DND-41 (cell line): ENCODE measurements around the gene FXYD3.

Experiments
- ATAC-seq: fragments of 200-7000 bp; cut with Tn5 transposase; 3 replicates; pipeline ENCODE4 v1.9.1; 2021; ENCODE audit warnings: low read depth; ENCODE audit not compliant: insufficient read depth
- DNase-seq: peaks from one replicate; pipeline ENCODE4 v3.0.0-alpha.2; 2020
- H2AFZ ChIP-seq: 2 replicates; pipeline ENCODE4 v1.6.0; 2012; ENCODE audit warnings: low read depth, low read length
- H3K27ac ChIP-seq: 2 replicates; pipeline ENCODE4 v1.5.1; 2012; ENCODE audit warnings: low read length, inconsistent platforms
- H3K27me3 ChIP-seq: fragments of 200-600 bp; sonication (generic); 2 replicates; pipeline ENCODE4 v1.6.0; 2012; ENCODE audit warnings: low read length, mild to moderate bottlenecking, inconsistent platforms; ENCODE audit not compliant: insufficient read depth, poor library complexity
- H3K36me3 ChIP-seq: 2 replicates; pipeline ENCODE4 v1.5.1; 2012; ENCODE audit warnings: low read length, inconsistent platforms; ENCODE audit not compliant: insufficient read depth
- H3K4me1 ChIP-seq: 2 replicates; pipeline ENCODE4 v1.5.1; 2012; ENCODE audit warnings: mild to moderate bottlenecking, low read length; ENCODE audit not compliant: insufficient read depth
- H3K4me2 ChIP-seq: 2 replicates; pipeline ENCODE4 v1.6.0; 2012; ENCODE audit warnings: mild to moderate bottlenecking, moderate library complexity, low read length, inconsistent platforms; ENCODE audit not compliant: insufficient read depth
- H3K4me3 ChIP-seq, 2 experiments: fragments of 200-600 bp in 1 of 2; shearing (Covaris generic) in 1 of 2; 2 replicates each; pipeline ENCODE4 v1.5.1; 2012 to 2016; ENCODE audit warnings: inconsistent platforms in 2 of 2, low read length in 2 of 2, mild to moderate bottlenecking in 2 of 2, low read depth in 1 of 2, moderate library complexity in 1 of 2
- H3K79me2 ChIP-seq: 2 replicates; pipeline ENCODE4 v1.6.0; 2012; ENCODE audit warnings: low read length, inconsistent platforms; ENCODE audit not compliant: insufficient read depth
- H3K9ac ChIP-seq: 2 replicates; pipeline ENCODE4 v1.6.0; 2012; ENCODE audit warnings: low read depth, mild to moderate bottlenecking, inconsistent platforms, low read length, moderate library complexity
- H3K9me3 ChIP-seq: 2 replicates; pipeline ENCODE4 v1.5.1; 2012; ENCODE audit warnings: low read length, moderate library complexity, mild to moderate bottlenecking, inconsistent platforms; ENCODE audit not compliant: insufficient read depth, severe bottlenecking
- H4K20me1 ChIP-seq: 2 replicates; pipeline ENCODE4 v1.6.0; 2012; ENCODE audit warnings: low read length; ENCODE audit not compliant: insufficient read depth
- EZH2 ChIP-seq: IDR thresholded peaks from 3 replicates; pipeline ENCODE4 v1.6.1; 2012; ENCODE audit warnings: borderline replicate concordance, low read depth, mild to moderate bottlenecking, moderate library complexity, low read length, inconsistent platforms; ENCODE audit not compliant: severe bottlenecking
- TF ChIP-seq, protein P1 (sequence below): IDR thresholded peaks from 2 replicates; pipeline ENCODE4 v1.5.1; 2012; ENCODE audit warnings: borderline replicate concordance, low read length, moderate library complexity, mild to moderate bottlenecking; ENCODE audit not compliant: poor library complexity, severe bottlenecking; ENCODE audit errors: extremely low read depth

Gene FXYD3

DNA sequence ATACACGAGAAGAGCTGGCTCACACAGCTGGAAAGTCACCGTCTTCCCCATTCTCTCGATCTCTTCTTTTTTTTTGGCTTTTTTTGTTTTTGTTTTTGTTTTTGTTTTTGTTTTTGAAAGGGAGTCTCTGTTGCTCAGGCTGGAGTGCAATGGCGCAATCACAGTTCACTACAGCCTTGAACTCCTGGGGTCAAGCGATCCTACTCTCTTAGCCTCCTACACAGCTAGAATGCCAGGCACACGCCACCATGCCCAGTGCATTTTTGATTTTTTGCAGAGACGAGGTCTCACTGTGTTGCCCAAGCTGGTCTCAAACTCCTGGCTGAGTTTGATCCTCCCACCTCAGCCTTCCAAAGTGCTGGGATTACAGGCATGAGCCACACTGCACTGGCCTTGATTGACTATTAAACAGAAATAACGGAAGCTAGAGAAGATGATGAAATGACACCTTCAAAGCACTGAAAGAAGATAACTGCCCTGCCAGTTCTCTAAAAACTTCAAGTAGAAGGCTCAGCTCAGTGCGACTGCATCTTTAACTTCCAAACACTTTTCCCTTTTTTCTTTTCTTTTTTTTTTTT lies 4.0 kb downstream of the FXYD3 start:
- Histone ChIP-seq H3K27me3 (no peaks in the 10 kb centered on the region), H3K9ac (no peak overlapping the region), H3K9me3 (no peaks in the 10 kb centered on the region), H3K4me3 (no peak overlapping the region), H3K79me2 (no peaks in the 10 kb centered on the region), H4K20me1 (0 out of 2 replicates have a peak, but pooled peaks cover 4% of the 10 kb centered on the region), H3K36me3 (no peaks in the 10 kb centered on the region), H3K4me1 (no peaks in the 10 kb centered on the region), H3K27ac (no peak overlapping the region), H2AFZ (no peak overlapping the region), H3K4me2 (no peak overlapping the region)
- no peak for TF ChIP-seq EZH2
- TF ChIP-seq, protein P1, sequence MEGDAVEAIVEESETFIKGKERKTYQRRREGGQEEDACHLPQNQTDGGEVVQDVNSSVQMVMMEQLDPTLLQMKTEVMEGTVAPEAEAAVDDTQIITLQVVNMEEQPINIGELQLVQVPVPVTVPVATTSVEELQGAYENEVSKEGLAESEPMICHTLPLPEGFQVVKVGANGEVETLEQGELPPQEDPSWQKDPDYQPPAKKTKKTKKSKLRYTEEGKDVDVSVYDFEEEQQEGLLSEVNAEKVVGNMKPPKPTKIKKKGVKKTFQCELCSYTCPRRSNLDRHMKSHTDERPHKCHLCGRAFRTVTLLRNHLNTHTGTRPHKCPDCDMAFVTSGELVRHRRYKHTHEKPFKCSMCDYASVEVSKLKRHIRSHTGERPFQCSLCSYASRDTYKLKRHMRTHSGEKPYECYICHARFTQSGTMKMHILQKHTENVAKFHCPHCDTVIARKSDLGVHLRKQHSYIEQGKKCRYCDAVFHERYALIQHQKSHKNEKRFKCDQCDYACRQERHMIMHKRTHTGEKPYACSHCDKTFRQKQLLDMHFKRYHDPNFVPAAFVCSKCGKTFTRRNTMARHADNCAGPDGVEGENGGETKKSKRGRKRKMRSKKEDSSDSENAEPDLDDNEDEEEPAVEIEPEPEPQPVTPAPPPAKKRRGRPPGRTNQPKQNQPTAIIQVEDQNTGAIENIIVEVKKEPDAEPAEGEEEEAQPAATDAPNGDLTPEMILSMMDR: no peak
- DNase-seq (no peak), ATAC-seq (no peak)

DNA sequence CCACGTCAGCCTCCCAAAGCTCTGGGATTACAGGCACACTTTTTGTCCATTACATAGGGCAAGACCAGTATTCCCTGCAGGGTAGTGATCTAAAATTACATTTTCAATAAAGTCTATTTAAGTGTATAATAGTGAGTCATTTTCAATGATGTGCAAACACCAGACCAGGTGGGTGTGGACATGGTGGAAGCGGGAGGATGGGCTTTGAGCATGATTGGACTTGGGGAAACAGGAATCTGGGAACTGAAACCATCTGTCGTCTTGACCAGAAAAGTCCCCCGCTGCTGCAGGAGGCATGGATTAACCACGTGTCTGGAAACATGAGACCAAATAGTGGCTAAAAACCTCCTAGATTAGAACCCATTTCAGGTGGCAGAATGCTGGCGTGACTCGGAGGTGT lies 4.9 kb downstream of the FXYD3 start:
- Histone ChIP-seq H3K79me2 (no peaks in the 10 kb centered on the region), H3K27ac (no peak overlapping the region), H3K27me3 (no peaks in the 10 kb centered on the region), H3K36me3 (no peaks in the 10 kb centered on the region), H3K4me1 (no peaks in the 10 kb centered on the region), H3K4me3 (no peak overlapping the region), H4K20me1 (0 out of 2 replicates have a peak, but pooled peaks cover 4% of the 10 kb centered on the region), H3K9me3 (no peaks in the 10 kb centered on the region), H3K4me2 (no peak overlapping the region), H2AFZ (no peak overlapping the region), H3K9ac (no peak overlapping the region)
- DNase-seq (no peak), ATAC-seq (no peak)
- TF ChIP-seq, protein P1: no peak
- no peak for TF ChIP-seq EZH2

DNA sequence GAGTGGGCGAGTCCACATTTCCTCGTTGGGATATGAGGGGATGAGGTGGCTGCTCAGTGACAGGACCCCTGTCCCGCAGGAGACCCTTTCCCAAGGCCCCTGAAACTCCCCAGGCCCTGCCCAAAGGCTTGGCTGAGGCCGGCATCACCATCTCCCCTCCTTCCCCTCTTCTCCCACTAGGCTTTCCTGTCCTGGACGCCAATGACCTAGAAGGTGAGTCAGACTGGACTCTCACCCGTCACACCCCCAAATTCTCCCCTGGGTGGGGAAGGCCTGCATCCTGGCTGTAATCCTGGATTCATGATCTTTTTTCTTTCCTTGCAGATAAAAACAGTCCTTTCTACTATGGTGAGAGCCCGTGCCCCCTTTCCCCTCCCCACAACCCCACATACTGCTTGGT lies 5.3 kb downstream of the FXYD3 start:
- Histone ChIP-seq H3K27ac (no peak overlapping the region), H3K79me2 (no peaks in the 10 kb centered on the region), H2AFZ (no peak overlapping the region), H3K4me2 (no peak overlapping the region), H3K27me3 (no peaks in the 10 kb centered on the region), H3K36me3 (no peaks in the 10 kb centered on the region), H3K9me3 (no peaks in the 10 kb centered on the region), H3K4me3 (no peak overlapping the region), H3K9ac (no peak overlapping the region), H4K20me1 (0 out of 2 replicates have a peak, but pooled peaks cover 1% of the 10 kb centered on the region), H3K4me1 (no peaks in the 10 kb centered on the region)
- ATAC-seq (no peak), DNase-seq (no peak)
- TF ChIP-seq, protein P1: no peak
- TF ChIP-seq EZH2: no peak
